Measurements from ENCODE around the gene SVEP1. TPM values are rescaled to one million over a fixed set of nuclear protein-coding genes. Genes with fewer than 3 reads are reported as not detected.

The SVEP1 gene
- total RNA-seq, 2 experiments from 2014 or later, result not detected

DNA sequence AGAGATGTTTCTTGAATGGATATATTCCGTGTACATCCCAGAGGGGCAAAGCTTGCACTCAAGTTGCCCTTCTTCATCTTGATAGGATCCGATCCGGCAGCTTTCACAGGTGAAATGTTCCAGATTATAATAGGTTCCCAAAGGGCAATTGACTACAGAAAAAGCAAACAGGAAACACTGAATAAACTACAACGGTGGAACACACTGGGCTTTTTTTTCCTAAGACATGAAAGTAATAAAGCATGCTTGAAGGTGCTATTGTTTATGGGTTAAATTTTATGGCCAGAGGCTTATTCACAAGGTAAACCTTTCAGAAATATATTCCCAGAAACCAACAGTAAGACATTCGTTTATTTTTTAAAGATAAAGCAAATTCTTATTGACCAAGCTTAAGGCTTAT is 110.6 kb downstream of the SVEP1 start:
- H3K9me2 ChIP-seq (ENCODE audit: insufficient read depth, low read length), result no peaks in the 10 kb centered on the region
- BruUV-seq (replicated peaks), result no TSS peak

GRCh38 chr9:110465190-110465589 is 114.4 kb downstream of the SVEP1 start:
- BruUV-seq (replicated peaks), result no TSS peak
- no peak overlapping the region for H2AFZ ChIP-seq (ENCODE audit: low read length)
- H3K79me2 ChIP-seq (ENCODE audit: insufficient read depth, low read depth, low read length), result no peaks in the 10 kb centered on the region
- no peaks in the 10 kb centered on the region for H3K9me2 ChIP-seq (ENCODE audit: insufficient read depth, low read length)
- no peak overlapping the region for H3K27ac ChIP-seq (ENCODE audit: low read depth, low read length, poor library complexity, severe bottlenecking)
- H4K20me1 ChIP-seq (ENCODE audit: insufficient read depth, low read length), result no peaks in the 10 kb centered on the region
- H3K4me3 ChIP-seq (ENCODE audit: low read depth, low read length, poor library complexity, severe bottlenecking), result no peak overlapping the region
- DNase-seq (ENCODE audit: low spot score), result no peak
- no peak for TF ChIP-seq EZH2phosphoT487 (IDR thresholded peaks at IDR 0.05; ENCODE audit: borderline replicate concordance, low read depth, low read length)
- TF ChIP-seq, protein P1, sequence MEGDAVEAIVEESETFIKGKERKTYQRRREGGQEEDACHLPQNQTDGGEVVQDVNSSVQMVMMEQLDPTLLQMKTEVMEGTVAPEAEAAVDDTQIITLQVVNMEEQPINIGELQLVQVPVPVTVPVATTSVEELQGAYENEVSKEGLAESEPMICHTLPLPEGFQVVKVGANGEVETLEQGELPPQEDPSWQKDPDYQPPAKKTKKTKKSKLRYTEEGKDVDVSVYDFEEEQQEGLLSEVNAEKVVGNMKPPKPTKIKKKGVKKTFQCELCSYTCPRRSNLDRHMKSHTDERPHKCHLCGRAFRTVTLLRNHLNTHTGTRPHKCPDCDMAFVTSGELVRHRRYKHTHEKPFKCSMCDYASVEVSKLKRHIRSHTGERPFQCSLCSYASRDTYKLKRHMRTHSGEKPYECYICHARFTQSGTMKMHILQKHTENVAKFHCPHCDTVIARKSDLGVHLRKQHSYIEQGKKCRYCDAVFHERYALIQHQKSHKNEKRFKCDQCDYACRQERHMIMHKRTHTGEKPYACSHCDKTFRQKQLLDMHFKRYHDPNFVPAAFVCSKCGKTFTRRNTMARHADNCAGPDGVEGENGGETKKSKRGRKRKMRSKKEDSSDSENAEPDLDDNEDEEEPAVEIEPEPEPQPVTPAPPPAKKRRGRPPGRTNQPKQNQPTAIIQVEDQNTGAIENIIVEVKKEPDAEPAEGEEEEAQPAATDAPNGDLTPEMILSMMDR (conservative IDR thresholded peaks at IDR 0.05; ENCODE audit: low read length), result no peak
- POLR2A ChIA-PET, result no interaction called here
- no peaks in the 10 kb centered on the region for H3K9me3 ChIP-seq (ENCODE audit: low read length)
- no peaks in the 10 kb centered on the region for H3K36me3 ChIP-seq (ENCODE audit: insufficient read depth, low read length)
- CTCF ChIA-PET (ENCODE audit: unreplicated experiment), result no interaction called here
- H3K4me1 ChIP-seq (ENCODE audit: insufficient read depth, low read length, poor library complexity, severe bottlenecking), result no peaks in the 10 kb centered on the region
- intact Hi-C loops (cut with micrococcal nuclease; ENCODE audit: unreplicated experiment), result no loop called here
- no peak overlapping the region for H3K4me2 ChIP-seq (ENCODE audit: low read length)

More for the DNA sequence above, 110.6 kb downstream of the SVEP1 start:
- Histone ChIP-seq H4K20me1 (ENCODE audit: insufficient read depth, low read length) (no peaks in the 10 kb centered on the region), H3K27ac (ENCODE audit: low read depth, low read length, poor library complexity, severe bottlenecking) (no peak overlapping the region), H3K4me1 (ENCODE audit: insufficient read depth, low read length, poor library complexity, severe bottlenecking) (no peaks in the 10 kb centered on the region), H3K36me3 (ENCODE audit: insufficient read depth, low read length) (no peaks in the 10 kb centered on the region), H3K4me3 (ENCODE audit: low read depth, low read length, poor library complexity, severe bottlenecking) (no peak overlapping the region), H3K4me2 (ENCODE audit: low read length) (no peak overlapping the region), H3K9me3 (ENCODE audit: low read length) (no peaks in the 10 kb centered on the region), H2AFZ (ENCODE audit: low read length) (no peak overlapping the region), H3K79me2 (ENCODE audit: insufficient read depth, low read depth, low read length) (no peaks in the 10 kb centered on the region)
- DNase-seq (ENCODE audit: low spot score), result no peak
- TF ChIP-seq EZH2phosphoT487 (IDR thresholded peaks at IDR 0.05; ENCODE audit: borderline replicate concordance, low read depth, low read length), result no peak
- TF ChIP-seq, protein P1 (conservative IDR thresholded peaks at IDR 0.05; ENCODE audit: low read length), result no peak
- ChIA-PET CTCF (ENCODE audit: unreplicated experiment) (no interaction called here), POLR2A (interaction anchor here (0.7 kb wide), 1 partner anchor 199 kb away, joined by 3 read pairs; no protein-coding TSS in a partner anchor)
- intact Hi-C loops (cut with micrococcal nuclease; ENCODE audit: unreplicated experiment), result no loop called here

- Histone ChIP-seq H3K4me2 (ENCODE audit: low read length) (no peak overlapping the region), H3K4me3 (ENCODE audit: low read depth, low read length, poor library complexity, severe bottlenecking) (no peak overlapping the region), H3K36me3 (ENCODE audit: insufficient read depth, low read length) (no peaks in the 10 kb centered on the region), H3K27ac (ENCODE audit: low read depth, low read length, poor library complexity, severe bottlenecking) (no peak overlapping the region), H3K9me2 (ENCODE audit: insufficient read depth, low read length) (no peaks in the 10 kb centered on the region), H4K20me1 (ENCODE audit: insufficient read depth, low read length) (no peaks in the 10 kb centered on the region), H3K9me3 (ENCODE audit: low read length) (no peaks in the 10 kb centered on the region), H3K79me2 (ENCODE audit: insufficient read depth, low read depth, low read length) (no peaks in the 10 kb centered on the region), H2AFZ (ENCODE audit: low read length) (0 out of 2 replicates have a peak overlapping the region, but pooled peaks have one; percentile 27), H3K4me1 (ENCODE audit: insufficient read depth, low read length, poor library complexity, severe bottlenecking) (no peaks in the 10 kb centered on the region)
- ChIA-PET CTCF (ENCODE audit: unreplicated experiment) (no interaction called here), POLR2A (no interaction called here)
- BruUV-seq (replicated peaks), result no TSS peak
- TF ChIP-seq EZH2phosphoT487 (IDR thresholded peaks at IDR 0.05; ENCODE audit: borderline replicate concordance, low read depth, low read length), result no peak
- TF ChIP-seq, protein P1 (conservative IDR thresholded peaks at IDR 0.05; ENCODE audit: low read length), result no peak
- DNase-seq (ENCODE audit: low spot score), result peak; percentile 2
- intact Hi-C loops (cut with micrococcal nuclease; ENCODE audit: unreplicated experiment), result no loop called here
Measured at GRCh38 chr9:110464321-110464720, 115.2 kb downstream of the SVEP1 start.
